DMS 273 (cell line): ENCODE measurements around the gene WDR91.
A peak's percentile ranks its signal among the peaks of the same experiment; 100 is the strongest.

Experiments
- DNase-seq: peaks from one replicate; lab custom pipeline; 2025; ENCODE audit not compliant: unreplicated experiment; lab: John Stamatoyannopoulos, UW

WDR91 gene

DNA sequence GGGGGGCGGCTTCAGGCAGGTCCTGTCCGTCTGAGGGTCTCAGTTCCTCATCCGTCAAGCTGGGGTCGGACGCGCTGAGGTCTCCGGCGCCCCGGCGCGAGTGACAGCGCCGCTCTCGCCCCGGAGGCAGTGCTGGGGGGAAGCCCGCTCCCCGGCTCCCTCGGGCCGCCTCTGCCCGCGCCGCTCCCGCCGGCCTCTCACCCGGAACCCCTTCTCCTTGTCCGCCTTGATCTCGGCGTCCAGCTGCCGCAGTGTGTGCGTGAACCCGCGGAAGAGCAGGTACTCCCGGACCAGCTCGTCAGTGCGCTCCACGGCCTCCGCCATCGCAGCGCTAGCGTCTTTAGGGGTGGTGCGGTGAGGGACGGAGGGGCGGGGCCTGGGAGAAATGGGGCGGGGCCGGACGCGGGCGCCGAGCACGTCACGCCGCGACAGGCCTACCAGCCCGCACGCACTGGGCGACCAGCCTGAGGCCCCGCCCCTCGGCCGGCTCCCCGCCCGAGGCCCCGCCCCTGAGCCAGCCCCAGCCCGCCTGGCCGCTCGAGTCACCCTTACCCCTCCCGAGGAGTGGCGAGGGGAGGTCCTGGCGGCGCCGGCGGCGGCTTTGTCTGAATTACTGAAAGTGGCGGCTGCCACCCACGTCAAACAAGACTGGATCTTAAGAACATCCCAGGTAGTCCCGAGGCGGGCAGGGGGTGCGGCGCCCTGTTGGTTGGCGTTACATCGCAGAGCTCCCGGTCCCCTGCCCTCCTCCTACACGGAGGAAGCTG, at the start of gene WDR91:
Gene WDR91, minus strand, starts transcription at position 348 of the 767 bp plus-strand sequence. Its CDS starts 24 bp downstream, at position 324.
- DNase-seq: peak; percentile 97

DNA sequence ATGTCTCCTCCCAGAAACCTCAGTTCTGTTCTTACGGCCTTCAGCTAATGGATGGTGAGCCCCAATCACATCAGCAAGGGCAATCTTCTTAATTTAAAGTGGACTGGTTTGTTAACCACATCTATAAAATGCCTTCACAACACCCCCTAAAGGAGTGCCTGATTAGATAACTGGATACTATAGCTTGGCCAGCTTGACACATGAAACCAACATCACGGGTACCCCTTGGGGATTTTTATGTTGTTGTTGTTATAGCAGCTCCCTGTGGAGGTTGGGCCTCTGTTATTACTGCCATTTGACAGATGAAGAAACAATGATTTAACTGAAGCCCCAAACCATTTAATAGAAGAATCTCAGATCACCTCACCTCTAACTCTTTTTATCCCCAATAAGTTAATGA, 49.1 kb upstream of the WDR91 start:
- no peak for DNase-seq

DNA sequence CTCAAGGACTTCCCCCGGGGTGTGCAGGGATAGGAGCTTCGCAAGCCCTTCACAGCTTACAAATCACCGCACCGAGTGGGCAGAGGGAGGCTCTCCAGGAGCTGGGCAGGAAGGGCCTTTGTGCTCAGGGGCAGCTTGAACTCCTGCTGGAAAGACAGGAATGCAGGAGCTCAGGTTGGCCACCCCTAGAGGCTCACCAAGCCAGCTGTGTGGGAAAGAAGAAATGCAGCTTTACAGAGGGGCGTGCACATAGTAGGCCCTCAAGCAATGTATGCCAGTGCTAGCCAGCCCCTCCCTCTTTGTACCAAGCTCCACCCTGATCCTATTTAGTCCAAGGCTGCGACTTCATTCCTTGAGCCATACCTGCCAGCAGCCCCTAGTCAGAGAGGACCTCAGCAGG, 48.4 kb upstream of the WDR91 start:
- DNase-seq: no peak

DNA sequence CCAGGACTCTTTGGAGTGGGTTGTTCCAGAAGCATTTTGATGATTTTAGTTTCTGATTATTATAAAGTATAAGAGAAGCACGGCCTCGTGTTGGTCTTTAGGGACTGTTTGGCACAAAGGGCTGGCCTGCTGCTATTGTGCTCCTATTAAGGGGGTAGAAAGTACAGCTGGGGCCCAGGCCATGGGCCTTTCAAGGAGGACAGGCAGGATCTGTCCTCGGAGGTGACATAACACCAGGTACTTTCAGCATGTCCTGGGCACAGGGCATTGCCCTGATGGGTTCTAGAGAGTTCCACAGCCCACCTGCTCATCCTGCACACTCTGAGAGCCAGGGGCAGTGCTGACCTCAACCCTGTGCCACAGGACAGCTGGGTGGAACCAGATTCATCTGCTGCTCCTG, 47.3 kb upstream of the WDR91 start:
- DNase-seq: no peak

DNA sequence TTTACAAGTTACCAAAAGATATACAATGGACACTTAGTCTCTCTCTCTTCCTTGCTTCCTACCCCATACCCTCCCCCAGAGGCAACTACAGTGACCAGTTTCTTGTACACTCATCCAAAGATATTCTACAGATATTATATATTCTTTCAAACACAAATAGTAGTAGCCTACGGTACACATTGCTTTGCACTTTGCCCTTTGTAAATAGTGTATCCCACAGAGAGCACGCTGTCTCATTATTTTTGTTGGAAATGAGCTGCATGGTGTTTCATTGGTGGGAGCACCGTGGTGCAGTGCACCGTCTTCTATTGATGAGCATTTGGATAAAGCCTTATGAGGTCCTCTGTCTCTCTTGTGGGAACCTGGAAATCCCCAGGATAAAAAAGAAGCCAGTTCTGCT, 46.5 kb upstream of the WDR91 start:
- no peak for DNase-seq

DNA sequence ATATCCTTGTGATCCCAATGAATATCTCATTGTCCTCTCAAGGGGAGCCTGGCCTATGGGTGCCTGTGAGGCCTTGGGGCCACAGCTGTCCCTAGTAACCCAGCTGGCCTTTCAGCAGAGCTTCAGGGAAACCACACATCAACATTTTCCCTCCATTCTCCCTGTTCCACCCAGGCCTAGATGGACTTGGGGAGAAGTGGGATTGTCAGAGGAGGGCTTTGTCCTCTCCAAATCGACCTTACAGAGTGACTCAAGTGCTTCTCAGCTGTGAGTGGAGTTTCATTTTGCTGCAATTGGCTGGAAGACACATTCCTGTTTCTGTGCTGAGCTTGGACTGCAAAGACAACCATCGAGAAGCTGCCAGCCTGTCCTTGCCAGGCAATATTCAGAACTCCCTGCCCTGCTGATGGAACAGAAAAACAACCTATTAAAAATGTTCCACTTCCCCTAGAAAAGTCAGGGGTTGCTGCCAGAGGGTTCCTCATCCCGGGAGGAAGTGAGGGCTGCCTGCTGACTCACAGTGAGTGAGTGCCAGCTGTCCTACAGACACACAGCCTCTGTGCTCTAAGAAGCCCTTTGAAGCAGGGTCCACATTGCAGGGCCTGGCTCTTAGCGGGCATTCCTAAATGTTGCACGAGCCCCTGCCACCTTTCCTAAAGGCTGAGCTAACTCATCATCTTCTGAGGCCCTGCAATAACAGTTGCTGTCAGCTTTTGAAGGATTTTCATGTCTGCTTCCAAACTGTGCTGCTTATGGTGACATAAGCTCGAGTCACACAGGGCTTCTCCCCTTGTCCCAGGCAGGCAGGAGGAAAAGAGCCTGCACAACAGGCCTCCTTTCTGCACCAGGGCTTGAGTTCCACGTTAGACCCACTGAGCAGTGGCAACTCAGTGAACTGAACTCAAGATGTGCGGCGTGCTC, 42.8 kb upstream of the WDR91 start:
- DNase-seq: peak; percentile 81

DNA sequence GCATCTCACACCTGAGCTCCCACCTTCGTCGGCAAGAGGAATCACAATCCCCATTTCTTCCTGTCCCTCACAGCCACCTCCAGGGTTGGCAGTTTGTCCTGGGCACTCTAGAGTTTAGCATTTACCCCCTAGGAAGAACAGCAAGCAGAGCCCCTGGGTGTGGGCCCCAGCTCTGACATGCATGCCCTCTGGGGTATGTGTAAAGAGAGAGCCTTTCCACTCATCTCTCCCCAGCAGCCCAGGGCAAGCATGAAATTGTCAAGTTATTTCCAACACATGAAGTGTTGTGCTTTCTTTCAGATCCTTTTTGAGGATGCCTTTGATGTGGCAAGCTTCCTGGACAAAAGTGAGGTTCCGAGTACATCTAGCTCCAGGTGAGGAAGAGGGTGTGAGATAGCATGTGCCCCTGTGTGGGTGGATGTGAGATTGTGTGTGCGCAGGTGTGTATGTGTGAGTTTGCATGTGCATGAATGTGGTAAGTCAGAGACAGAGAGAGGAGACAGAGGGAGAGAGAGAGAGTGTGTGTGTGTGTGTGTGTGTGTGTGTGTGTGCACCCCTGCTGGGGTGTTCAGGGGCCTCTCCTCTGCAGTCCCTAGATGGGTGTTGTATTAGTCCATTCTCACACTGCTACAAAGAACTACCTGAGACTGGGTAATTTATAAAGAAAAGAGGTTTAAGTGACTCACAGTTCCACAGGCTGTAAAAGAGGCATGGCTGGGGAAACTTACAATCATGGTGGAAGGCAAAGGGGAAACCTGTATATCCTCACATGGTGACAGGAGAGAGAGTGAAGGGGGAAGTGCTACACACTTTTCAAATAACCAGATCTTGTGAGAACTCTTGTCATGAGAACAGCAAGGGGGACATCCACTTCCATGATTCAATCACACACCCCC, 40.4 kb upstream of the WDR91 start:
- DNase-seq: no peak

DNA sequence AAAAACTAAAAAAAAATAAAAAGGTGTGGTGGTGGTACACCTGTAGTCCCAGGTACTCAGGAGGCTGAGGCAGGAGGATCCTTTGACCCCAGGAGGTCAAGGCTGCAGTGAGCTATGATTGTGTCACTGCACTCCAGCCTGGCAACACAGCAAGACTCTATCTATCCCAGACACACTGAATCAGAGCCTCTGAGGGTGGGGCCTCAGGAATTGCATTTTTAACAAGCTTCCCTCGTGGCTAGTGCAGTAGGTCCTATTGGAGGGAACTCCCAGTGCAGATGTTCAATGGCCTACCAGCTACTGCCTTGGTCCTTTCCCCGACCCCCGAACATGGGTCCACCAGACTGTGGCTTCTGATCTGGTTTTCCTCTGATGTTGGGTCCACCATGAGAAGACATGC, 37.2 kb upstream of the WDR91 start:
- no peak for DNase-seq

DNA sequence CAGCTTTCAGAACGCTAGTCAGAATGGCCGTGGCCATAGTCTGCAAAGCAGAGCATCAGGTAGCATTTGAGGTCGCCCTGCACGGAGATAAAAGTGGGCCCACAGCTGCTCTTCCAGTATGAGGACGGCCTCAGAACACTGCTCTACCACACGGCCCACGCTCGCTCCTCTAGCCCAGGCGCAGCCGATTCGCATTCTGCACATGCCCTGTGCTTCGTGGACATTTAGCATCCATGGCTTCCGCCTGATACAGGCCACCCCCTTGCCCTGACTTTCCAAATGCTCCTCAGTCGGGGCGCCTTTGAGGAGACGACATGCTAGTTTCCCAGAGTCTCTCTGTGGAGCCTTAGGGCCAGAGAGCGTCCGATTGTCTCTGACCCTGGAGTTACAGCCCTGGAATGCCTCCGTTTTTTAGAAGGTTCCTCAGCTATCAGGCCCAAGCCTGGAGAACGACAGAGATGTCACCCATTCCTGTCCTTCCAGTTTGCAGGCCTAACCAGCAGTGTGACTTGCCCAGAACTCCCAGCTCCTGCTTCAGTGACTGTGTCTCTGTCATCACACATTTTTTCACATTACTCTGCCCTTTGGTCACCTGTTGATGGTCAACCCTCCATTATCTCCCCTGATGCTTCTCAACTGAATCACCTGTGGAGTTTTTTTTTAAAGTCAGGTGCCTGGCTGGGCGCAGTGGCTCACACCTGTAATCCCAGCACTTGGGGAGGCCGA, 36.6 kb upstream of the WDR91 start:
- no peak for DNase-seq

DNA sequence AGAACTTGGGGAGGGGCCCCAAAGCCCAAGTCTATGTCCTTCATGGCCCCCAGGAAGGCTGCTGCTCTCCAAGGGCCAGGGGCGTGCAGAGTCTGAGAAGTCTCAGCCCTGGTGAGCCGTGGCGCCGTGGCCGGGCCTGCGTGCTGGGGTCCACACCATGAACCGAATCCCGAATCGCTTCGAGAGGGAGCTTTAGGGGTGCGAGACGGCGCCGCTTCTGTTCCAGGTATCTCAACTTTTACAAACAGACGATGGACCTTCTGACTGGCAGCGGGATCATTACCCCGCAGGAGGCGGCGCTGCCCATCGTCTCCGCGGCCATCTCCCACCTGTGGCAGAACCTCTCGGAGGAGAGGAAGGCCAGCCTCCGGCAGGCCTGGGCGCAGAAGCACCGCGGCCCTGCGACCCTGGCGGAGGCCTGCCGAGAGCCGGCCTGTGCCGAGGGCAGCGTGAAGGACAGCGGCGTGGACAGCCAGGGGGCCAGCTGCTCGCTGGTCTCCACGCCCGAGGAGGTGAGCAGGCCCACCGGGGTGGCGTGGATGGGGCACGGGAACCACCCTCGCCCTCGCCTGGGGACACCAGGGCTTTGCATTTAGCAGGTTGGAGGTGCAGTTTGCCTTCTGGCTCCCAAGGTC, 35.0 kb upstream of the WDR91 start:
- no peak for DNase-seq

DNA sequence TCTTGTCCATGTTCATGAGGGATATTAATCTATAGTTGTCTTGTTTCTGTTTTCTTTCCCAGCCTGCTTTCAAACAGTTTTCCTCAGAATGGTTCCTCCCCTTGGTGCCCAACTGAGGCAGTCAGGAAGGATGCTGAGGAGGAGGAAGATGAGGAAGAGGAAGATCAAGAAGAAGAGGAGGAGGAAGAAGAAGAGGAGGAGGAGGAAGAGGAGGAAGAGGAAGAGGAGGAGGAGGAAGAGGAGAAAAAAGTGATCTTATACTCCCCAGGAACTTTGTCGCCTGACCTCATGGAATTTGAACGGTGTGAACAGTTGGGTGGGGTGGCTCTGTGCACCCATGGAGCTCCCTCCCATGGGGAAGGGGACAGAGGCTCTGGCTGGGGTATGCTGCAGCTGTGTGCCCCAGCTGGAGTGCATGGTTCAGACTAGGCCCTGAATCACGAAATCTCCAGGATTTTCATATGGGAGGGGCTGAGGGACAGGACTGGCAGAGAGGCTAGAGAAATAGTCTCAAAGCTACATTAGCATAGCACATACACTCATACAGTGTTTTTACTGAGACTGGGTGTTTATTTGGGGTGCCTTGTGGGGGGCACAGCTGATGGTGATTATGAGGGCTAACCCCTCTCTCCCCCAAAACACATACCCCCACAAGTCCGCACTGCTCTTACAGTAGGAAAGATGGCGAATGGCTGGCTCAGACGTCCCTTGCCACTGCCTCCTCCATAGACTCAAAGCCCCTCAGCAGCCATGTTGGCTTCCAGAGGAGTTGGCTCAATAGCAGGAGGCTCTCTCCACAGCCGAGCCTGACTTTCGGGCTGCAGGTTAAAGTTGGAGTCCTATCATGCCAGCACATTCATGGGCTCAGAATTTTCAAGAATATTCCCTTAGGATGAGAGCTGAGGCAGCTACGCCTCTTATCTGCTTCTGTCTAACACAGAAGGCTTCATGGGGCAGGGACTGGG, 34.2 kb upstream of the WDR91 start:
- DNase-seq: no peak

DNA sequence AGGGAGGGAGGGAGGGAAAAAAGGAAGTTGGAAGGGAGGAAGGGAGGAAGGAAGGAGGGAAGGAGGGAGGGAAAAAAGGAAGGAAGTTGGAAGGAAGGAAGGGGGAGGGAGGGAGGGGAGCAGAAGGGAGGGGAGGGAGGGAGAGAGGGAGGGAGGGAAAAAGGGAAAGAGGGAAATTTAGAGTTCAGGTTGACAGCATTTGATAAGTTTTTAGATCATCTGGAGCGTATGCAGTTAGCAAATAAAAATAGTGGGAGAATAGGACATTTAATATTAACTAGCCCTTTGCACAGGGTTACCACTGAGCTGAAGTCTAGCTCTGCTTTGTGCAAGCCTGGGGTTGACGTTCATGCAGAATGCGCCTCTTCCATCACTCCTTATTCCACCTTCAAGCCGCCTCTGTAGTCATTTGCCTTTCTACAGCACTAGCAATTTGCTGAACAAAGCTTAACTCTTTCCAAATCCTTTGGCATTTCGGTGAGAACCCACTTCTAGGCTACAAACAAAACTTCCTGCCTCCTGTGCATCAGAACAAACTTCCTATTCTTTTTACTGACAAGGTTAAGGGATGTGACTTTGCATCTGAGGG, 30.9 kb upstream of the WDR91 start:
- DNase-seq: no peak

DNA sequence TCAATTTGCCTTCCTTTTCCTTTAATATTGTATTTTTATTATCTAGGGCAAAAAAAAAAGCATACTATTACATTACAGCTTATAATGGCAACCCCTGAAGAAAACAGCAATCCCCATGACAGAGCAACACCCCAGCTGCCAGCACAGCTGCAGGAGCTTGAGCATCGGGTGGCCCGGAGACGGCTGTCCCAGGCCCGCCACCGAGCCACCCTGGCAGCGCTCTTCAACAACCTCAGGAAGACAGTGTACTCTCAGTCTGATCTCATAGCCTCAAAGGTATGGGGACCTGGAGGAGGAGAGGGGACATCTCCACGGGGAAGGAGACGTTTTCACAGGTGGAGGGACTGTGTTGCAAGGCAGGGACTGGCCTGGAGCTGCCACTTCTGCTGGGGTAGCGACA, 29.1 kb upstream of the WDR91 start:
- peak; percentile 79 for DNase-seq

DNA sequence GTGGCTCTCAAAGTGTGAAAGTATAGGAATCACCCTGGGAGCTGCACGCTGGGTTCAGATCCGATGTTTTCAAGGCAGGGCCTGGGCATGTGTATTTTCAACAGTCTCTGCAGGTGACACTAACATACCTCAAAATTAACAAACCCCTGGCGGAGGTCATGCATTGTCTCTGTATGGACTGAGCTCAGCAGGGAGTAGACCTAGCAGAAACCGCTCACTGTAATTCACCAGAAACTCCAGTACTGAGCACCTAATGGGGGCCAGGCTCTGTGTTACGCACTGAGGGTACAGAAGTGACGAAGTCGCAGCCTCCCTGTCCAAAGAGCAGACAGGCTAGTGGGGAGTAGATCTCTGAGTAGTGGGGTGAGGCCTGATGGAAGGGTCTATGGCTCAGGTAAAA, 27.9 kb upstream of the WDR91 start:
- peak; percentile 42 for DNase-seq

DNA sequence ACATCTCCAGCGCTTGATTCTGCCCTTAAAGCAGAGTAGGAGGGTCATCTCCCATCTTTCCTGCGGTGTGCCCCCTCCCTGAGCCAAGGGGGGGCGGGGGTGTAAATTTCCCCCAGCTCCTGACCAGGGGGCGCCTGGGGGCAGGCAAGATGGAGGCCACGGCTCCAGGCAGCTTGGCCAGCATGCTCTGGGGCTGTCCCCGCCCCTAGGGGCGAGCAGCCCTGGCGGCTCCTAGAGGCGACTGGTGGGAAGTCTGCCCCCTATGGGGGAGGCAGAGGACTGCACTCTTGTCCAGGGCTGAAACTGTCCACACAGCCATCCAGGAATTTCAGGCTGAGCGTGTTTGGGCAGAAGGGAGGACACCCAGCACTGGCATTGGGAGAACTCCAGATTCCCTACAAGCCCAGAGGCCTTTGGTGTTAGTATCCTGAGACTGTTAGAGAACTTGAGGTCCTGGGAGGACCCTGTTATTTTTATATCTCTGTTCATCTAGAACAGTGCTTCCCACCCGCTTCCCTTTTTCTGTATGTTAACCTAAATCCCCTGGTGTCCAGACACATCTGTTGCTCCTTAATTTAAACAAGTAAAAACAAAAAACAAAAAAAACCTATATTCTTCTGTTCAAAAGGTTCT, 26.9 kb upstream of the WDR91 start:
- DNase-seq: peak; percentile 44

DNA sequence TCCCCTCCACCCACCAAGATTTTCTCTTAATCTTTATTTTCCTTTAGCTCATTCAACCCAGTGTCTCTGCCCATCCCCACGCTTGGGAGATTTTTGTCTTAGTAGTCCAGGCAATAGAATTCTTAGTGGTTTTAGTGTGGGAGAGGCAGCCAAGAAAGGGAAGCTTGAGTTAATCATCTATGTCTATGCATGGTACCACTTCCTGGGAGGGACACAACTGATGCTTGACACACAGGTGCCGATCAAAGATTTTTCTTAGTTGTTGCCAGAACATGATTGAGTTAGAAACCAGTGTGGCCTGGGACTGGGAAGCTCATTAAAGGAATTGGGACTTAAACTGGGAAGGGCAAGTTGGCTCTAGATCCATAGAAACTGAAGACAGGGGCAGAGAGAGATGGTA, 25.4 kb upstream of the WDR91 start:
- DNase-seq: no peak

DNA sequence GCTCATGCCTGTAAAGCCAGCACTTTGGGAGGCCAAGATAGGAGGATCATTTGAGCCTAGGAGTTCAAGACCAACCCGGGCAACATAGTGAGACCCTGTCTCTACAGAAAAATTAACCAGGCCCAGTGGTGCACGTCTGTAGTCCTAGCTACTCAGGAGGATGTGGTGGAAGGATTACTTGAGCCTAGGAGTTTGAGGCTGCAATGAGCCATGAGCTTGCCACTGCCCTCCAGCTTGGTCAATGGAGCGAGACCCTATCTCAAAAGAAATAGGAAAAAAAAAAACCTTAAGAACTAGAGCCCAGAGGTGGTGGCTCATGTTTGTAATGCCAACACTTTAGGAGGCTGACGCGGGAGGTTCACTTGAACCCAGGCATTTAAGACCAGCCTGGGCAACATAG, 24.5 kb upstream of the WDR91 start:
- no peak for DNase-seq

DNA sequence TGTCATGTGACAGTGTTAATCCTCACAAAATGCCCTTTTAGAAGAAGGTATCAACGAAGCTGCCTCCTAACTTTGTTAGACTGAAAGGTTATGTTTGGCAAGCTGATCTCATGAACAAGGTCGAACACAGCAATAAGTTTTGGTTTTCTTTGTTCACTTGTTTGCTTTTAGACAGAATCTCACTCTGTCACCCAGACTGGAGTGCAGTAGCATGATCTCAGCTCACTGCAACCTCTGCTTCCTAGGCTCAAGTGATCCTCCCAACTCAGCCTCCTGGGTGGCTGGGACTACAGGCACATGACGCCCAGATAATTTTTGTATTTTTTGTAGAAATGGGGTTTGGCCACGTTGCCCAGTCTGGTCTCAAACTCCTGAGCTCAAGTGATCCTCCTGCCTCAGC, 23.4 kb upstream of the WDR91 start:
- DNase-seq: no peak
